Activated CD8-positive, alpha-beta memory T cell treated with anti-CD3 and anti-CD28 coated beads, Interleukin-2, amount 50 U/mL, for 4 hours (primary cell): ENCODE data around the gene SMIM44.

Experiments used
- DNase-seq: peaks from one replicate; pipeline ENCODE4 v3.0.0-alpha.2; 2020

SMIM44 gene

DNA sequence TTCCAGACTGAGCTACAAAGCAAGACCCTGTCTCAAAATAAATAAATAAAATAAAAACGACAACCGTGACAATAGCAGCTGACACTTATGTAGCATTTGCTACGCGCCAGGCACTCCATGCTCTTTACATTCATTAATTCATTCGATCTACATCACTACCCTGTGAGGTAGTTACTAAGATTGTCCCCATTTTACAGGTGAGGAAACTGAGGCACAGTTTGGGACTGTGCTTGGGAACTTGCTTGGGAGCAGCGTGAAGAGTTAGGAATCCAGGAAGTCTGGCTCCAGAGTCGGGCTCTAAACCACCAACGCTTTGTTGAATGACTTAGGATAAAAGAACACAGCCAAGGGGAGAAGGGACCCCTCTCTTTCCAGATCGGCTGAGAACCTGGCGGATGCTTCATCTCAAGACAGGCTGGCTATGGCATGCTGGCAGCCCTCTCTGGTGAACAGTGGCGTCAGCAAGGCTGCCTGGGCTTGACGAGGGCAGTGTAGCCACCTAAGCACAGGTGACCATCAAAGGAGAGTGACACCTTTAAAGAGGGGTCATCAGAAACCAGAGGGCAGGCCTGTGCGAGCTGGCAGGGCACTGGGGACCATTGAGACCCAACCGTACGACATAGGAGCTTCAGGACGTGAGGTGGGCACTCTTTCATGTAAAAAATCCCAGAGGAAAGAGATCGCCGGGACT lies 16.6 kb upstream of the SMIM44 start:
- no peak for DNase-seq

DNA sequence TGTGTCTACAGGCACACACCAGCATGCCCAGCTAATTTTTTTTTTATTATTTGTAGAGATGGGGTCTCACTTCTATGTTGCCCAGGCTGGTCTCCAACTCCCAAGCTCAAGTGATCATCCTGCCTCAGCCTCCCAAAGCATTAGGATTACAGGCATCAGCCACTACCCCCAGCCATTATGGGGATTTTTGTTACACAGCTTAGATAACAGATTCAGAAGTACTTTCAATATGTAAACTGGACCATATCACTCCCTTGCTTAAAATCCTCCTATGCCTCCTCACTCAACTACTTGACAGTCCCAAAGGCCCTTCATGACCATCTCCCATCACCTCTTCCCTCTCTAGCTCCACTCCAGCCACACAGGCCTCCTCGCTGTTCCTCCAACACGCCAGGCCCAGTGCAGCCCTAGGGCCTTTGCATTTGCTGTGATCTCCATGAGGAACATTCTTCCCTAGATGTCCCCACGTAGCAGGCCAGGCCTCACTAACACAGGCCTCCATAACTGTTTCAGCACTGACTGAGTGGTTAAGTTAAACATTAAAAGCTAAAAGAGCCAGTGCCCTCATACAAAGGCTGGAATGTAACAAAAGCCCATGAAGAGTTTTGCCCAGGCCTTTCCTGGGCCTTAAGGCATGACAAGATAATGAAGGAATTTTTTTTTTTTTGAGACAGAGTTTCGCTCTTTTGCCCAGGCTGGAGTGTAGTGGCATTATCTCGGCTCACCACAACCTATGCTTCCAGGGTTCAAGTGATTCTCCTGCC lies 14.7 kb upstream of the SMIM44 start:
- DNase-seq = no peak

DNA sequence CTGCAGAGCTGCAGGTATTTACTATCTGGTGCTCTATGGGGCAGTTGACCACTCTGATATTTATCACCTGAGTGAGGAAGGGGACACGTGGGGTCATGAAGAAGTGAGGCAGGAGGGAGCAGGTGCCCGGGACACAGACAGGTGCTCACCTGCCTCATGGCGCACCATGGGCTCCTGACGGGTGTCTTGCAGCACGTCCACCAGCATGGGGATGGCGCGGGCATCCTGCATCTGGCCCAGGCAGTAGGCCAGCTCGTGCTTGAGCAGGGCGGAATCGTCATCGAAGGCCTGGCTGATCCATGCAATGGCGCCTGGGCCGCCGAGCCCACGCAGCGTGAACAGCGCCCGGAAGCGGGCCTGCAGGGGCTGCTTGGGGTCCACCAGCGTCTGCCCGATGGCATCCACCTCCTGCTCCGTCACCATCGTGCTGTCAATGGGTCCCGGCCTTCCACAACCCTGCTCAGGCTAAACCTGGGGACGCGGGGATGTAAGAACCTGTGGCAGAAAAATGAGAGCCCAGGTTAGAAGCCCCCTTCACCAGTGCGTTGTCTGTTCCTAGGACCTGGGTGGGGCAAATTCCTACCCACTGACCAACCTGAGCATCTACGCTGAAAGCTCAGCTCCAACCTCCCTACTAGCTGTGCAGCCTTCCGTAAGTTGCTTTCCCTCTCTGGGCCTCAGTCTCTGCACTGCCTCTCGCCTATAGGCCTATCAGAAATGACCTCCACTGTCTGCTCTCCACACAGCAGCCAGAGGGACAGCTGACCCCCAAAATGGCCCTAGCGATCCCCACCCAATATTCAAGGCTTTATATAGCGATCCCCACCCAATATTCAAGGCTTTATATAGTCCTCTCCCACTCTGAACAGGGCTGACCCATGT lies 13.4 kb upstream of the SMIM44 start:
- DNase-seq = no peak

DNA sequence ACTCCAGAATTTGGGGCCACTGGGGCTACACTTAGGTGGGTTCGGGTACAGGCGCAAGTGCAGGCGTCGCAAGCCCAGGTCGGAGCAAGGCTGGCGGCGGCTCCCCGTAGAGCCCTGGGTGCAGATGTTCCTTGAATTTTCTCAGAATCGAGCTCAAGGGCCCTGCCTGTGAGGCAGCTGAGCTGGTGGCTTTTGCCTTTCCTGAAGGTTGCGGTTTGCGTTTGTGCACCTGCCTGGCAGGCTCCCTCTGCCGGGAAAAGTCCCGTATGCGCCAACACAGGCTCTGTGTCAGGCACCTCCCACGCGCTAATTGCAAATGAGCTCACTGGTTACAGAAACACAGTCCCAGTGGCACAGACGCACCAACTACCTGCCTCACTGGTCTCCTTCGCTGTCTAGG lies 11.3 kb upstream of the SMIM44 start:
- DNase-seq = peak; percentile 44

DNA sequence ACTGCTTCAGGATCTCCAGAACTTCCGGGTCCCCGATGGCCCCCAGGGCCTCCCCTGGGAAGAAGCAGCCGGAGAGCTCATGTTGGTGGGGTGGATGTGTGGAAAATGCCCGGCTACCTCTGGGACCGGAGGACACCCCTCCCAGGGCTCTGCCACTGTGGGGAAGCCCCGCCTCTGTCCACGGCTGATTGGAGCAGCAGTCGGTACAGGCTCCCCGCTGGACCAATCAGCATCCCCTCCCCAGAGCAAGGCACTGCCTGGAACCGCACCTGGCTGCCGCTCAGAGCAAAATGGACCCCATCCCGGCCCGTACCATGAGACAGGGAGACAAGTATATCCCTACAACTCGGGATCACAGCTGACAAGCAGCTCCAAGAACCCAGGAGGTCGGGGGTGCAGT lies 10.8 kb upstream of the SMIM44 start:
- DNase-seq = no peak

DNA sequence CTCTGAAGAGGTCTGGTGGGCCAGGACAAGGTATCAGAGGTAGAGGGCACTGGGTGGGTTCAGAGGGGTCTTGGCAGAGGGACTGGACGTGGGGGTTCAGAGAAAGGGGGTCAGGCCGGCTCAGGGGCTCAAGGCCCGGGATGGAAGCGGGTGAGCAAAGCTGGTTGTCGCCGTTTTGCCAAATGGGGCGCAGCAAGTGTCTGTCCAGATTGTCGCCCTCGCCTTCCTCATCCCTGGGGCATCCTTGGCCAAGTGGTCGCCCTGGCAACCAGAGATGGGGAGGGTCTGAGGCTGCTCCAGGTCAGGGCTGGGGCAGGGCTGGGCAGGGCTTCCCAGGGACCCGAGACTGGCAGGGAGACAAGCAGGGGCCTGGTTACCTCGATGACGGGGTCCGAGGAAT lies 10.4 kb upstream of the SMIM44 start:
- DNase-seq = no peak

DNA sequence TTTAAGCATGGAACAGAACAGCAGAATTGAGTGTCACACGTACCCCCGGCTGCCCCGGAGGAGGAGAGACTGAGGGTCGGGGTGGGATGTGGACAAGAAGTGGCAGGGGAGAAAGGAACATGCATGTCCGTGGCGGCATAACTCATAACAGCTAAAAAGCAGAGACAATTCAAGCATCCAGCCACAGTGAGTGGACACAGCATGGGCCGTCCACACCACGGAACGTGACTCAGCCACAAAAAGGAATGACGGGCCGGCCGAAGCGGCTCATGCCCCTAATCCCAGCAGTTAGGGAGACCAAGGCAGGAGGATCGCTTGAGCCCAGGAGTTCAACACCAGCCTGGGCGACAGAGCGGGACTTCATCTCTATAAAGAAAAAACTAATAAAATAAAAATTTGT lies 9.7 kb upstream of the SMIM44 start:
- no peak for DNase-seq

DNA sequence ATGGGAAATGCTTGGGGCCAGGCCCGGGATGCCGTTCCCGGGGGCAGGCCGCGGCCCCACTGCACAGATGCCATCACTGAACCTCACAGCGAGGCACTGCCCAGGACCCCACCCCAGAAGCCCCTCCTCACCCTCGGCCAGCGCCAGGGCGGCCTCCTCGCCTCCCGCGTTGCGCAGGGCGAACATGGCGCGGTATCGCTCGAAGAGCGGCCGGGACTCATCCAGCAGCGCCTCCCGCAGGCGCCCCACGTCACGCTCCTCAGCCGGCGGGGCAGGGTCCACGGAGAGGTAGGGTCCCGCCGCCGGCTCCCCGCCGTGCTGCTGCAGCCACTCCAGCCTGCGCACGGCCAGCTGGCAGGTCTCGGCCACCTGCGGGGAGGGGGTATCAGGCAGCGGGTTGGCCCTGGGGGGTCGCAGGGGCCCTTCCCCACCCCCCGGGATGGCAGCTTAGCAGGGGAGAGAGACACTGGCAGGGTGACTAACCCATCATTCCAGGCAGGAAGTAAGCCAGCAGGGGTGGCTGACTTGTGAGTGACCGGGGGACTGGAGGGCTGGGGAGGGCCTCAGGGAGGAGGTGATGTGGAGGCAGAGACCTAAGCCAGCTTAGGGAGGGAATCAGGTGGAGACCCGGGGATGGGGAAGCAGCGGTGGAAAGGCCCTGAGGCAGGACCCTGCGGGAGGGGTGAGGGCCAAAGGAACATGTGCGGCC lies 9.0 kb upstream of the SMIM44 start:
- no peak for DNase-seq

DNA sequence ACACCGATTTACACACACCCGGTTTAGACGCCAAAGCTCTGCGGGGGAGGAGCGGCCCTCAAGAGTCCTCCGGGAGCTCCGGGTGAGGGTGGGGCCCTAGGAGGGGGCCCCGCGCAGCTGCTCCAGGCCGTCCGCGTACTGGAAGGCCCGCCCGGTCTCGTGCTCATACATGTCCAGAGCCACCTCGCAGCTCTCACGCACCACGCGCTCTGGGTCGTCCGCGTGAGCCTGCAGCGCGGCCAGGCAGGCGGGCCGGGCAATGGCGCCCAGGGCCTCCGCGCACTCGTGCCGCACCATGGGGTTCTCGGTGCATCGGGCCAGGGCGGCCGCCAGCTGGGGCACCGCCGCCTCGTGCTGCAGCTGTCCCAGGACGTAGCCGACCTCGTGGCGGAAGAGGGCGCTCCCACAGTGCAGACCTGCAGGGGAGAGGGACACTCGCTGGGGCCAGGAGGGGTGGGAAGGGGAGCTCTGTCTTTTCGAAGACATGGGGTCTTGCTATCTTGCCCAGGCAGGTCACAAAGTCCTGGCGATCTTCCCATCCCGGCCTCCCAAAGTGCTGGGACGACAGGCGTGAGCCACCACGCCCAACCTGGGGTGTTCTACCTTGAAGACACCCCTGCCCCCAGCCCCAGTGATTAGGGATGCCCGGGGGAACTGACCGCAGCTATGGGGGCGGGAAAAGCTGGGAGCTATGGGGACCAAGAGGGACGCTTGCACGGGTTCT lies 8.3 kb upstream of the SMIM44 start:
- DNase-seq = no peak

DNA sequence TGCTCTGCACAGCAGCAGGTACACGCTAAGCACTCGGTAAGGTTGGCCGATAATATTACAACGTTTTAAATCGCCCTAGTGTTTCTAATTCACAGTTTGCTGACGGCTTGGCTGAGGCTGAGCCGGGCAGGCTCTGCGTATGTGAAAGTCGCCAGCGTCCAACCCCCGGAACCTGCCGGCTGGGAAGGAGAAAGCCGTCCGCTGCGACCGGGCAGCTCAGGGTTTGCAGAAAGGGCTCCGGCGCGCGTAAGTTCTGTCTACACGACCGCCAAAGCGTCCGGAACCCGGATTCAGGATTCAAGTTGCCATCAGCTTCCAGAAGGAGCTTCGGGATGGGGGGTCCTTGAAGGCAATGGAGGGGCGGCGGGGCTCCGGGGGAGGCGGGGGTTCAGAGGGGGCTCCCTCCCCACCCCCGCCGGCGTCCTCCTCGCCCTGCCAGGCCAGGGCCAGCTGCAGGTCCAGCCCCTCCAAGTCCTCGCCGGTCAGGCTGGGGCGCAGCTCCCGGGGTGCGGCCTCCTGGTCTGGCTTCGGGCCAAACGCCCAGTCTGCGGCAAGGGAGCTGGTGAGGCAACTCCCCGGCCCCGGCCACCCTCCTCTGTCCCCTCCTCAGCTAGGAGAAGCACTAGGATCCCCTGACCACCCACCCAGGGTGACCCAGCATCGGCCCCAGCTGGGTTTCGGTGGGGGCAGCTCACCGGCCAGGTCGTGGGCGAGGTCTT lies 575 bp downstream of the SMIM44 start:
- DNase-seq = no peak

DNA sequence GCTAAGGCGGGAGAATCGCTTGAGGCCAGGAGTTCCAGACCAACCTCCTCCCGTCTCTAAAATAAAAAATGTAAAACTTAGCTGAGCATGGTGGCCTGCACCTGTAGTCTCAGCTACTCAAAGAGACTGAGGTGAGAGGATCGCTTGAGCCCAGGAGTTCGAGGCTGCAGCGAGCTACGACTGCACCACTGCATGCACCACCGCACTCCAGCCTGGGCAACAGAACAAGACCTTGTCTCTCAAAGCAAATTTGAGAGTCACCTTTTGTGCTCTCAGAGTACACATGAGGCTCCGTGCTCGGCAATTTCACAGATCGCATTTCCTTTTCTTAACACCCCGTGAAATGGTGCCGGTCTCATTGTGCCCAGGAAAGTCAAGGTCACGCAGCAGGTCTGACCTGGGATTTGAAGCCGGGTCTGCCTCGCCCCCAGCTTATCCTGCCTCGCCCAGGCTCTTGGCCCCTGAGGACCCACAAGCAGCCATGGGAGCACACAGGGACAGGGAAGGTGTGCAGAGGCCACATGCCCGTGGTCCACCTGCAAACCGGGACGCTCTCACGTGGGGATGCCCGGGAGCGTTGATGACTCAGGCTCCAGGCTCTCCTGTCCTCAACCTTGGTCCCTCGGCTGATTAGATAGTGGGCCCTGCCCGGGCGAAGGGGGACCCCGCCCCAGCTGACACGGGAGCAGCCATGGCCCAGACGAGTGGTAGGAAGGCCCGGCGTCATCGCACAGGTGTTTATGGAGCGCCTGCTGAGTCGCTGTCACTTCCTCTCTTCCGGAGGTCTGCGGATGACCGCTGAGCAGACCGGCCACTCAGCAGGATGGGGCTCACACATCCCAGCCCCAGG lies 1.8 kb downstream of the SMIM44 start:
- DNase-seq = no peak

DNA sequence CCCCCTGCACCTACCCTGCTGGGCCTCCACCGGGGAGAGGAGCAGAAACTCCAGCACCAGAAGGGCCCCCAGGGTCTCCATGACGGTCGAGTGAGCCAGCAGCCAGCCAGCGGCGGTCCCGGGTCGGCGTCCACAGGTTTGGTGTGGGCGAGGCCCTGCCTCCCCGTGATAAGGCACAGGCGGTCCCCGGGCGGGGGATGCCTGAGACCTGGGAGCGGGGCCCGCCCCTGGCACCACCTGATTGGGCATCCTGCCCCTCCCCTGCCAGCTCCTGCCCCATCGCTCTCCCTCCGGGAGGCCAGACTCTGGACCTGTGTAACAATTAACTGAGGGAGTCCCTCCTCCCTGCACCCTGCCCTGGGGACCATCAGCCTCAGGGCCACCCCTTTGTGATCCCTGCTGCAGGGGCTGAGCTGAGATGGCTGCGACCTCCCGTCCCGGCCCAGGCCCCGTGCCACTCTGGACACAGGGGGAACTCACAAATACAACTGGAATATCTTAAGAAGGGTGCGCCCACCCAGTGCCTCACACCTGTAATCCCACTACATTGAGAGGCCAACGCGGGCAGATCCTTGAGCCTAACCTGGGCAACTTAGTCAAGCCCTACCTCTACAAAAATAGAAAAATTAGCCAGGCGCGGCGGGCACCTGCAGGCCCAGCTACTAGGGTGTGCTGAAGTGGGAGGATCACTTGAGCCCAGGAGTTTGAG lies 2.7 kb downstream of the SMIM44 start, which contains the start of gene SMIM24:
TSS of gene SMIM24 (minus strand) at position 143 of the 709 bp plus-strand sequence. CDS start at position 81, 62 bp downstream.
- no peak for DNase-seq

DNA sequence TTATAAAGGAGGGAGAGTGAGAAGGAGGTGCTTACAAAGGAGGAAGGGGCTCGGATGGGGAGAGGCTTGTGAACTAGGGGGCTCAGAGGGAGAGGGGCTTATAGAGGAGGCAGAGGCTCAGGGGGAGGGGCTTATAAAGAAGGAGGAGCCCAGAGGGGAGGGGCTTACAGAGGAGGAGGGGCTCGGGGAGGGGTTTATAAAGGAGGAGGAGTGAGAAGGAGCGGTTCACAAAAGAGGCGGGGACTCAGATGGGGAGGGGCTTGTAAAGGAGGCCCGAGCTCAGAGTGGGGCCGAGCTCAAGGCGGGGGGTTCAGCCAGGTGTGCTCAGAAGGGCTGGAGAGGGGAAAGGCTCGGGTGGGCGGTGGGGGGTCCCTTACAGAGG lies 3.4 kb downstream of the SMIM44 start:
- DNase-seq = no peak

DNA sequence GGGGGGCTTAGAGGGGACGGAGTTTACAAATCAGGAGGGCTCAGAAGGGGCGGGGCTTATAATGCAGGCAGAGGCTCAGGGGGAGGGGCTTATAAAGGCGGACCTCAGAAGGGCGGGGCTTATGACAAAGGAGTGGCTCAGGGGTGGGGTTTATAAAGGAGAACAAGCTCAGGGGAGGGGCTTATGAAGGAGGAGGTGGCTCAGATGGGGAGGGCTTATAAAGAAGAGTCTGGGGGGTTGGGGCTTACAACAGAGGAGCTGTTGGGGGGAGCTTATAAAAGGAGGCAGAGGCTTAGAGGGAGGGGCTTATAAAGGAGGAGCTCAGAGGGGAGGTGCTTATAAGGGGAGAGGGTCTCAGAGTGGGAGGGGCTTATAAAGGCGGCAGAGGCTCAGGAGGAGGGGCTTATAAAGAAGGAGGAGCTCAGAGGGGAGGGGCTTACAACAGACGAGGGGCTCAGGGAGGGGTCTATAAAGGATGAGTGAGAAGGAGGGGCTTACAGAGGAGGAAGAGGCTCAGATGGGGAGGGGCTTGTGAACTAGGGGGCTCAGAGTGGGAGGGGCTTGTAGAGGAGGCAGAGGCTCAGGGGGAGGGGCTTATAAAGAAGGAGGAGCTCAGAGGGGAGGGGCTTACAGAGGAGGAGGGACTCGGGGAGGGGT lies 3.9 kb downstream of the SMIM44 start:
- peak; percentile 44 for DNase-seq

DNA sequence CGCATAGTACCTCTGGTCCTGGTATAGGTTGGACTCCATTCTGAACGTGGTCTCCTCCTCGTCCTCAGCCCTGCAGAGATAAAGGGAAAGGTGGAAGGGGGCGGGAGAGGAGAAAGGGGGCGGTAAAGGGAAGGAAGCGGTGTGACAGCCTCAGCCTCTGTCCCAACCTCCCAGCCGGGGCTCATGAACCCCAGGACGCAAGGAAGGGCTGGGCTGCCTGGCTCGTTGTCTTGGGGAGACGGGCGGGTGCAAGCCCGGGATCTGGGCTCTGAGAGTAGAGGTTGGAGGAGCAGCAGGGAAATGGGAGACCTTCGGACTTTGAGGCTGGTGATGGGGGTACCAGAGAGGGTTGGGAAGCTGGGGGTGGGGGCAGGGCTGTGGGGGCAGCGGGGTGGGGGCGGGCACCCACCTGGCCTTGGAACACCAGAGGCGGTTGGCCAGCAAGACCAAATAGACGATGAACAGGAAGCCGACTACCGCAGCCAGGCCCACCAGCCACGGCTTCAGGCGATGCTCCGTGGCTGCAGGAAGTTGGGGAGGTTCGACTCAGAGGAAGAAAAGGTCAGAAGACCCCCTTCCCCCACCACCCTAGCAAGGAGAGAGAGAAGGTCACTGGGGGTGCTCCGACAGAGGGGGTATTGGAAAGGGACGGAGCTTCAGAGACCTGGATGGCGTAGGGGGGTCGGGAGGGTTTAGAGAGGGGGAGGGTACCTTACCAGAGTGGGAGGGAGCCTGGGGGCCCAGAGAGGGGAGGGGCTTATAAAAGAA lies 4.6 kb downstream of the SMIM44 start:
- DNase-seq = no peak

DNA sequence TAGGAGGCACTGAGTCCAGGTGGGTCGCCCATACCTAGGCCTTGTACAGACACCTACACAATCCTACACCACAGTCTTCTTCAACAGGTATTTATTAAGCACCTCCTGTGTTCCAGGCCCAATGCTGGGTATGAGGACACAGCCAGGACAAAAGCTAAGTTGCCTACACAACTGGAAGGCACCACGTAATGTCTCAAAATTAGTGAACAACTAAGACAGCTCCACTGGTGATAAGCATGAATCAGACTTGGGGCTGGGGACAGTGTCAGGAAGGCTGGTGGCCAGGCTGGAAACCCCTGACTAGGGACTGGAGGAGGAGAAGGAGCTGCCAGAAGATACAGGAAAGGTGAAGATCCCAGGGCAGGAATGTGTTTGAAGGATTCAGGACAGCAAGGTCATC lies 5.3 kb downstream of the SMIM44 start:
- no peak for DNase-seq

DNA sequence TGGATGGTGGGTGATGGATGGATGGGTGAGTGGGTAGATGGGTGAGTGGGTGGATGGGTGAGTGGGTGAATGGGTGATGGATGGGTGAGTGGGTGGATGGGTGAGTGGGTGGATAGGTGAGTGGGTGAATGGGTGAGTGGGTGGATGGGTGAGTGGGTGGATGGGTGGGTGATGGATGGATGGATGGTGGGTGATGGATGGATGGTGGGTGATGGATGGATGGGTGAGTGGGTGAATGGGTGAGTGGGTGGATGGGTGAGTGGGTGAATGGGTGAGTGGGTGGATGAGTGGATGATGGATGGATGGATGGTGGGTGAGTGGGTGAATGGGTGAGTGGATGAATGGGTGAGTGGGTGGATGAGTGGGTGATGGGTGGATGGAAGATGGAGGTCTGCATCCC lies 5.7 kb downstream of the SMIM44 start:
- no peak for DNase-seq

DNA sequence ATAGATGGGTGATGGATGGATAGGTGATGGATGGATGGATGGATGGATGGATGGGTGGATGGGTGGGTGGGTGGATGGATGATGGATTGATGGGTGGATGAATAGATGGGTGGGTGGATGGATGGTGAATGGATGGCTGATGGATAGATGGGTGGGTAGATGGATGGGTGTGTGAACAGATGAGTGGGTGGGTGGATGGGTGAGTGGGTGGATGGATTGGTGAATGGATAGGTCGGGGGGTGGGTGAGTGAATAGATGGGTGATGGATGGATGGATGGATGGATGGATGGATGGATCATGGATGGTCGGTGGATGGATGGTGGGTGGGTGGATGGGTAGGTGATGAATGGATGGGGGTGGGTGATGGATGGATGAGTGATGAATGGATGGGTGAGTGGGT lies 6.4 kb downstream of the SMIM44 start:
- DNase-seq = no peak

DNA sequence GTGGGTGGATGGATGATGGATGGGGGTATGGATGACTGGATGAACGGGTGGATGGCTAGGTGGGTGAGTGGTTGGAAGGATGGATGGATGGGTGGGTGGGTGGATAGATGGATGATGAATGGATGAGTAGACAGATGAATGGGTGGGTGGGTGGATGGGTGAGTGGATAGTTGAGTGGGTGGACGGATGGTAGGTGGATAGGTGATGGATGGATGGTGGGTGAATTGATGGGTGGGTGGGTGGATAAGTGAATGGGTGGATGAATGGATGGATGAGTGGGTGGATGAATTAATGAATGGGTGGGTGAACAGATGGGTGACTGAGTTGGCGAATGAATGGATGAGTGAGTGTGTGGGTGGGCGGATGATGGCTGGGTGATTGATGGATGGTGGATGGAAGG lies 7.8 kb downstream of the SMIM44 start:
- DNase-seq = no peak
